CD4-positive, CD25-positive, alpha-beta regulatory T cell (primary cell): Measurements from ENCODE around the gene NOTUM. TPM values are rescaled to one million over a fixed set of nuclear protein-coding genes. Genes with fewer than 3 reads are reported as not detected.

Experiments
- ATAC-seq, 2 donors: fragments of 150-1000 bp; cut with Tn5 transposase; one replicate each; pipeline ENCODE4 v1.10.0; 2021; ENCODE audit warnings: low read depth in 2 of 2, moderate number of reproducible peaks in 2 of 2, moderate library complexity in 1 of 2
- DNase-seq, 3 donors: peaks; one replicate each; pipeline versions ENCODE4 v3.0.0 to v3.0.0-alpha.2; 2012 to 2022; ENCODE audit warnings: mixed read lengths in 1 of 3
- H3K27ac ChIP-seq: one replicate; pipeline ENCODE4 v1.7.0; 2013; ENCODE audit warnings: mild to moderate bottlenecking, low read length; ENCODE audit not compliant: insufficient read depth, poor library complexity, severe bottlenecking
- H3K27me3 ChIP-seq: one replicate; pipeline ENCODE4 v1.7.0; 2013; ENCODE audit warnings: low read length; ENCODE audit not compliant: control insufficient read depth, insufficient read depth
- H3K36me3 ChIP-seq: one replicate; pipeline ENCODE4 v1.7.0; 2013; ENCODE audit warnings: mild to moderate bottlenecking, low read length, moderate library complexity; ENCODE audit not compliant: control insufficient read depth, insufficient read depth
- H3K4me1 ChIP-seq: 2 replicates; pipeline ENCODE4 v1.7.0; 2013; ENCODE audit warnings: mild to moderate bottlenecking, low read length; ENCODE audit not compliant: insufficient read depth, control insufficient read depth, poor library complexity, severe bottlenecking
- H3K4me3 ChIP-seq: one replicate; pipeline ENCODE4 v1.7.0; 2013; ENCODE audit warnings: low read depth, mild to moderate bottlenecking, low read length, moderate library complexity
- H3K9me3 ChIP-seq, 2 experiments: 1 replicate in 1 of 2; 2 replicates in 1 of 2; pipeline ENCODE4 v1.7.0; 2013; ENCODE audit warnings: low read length in 2 of 2, mild to moderate bottlenecking in 1 of 2, moderate library complexity in 1 of 2; ENCODE audit not compliant: control insufficient read depth in 2 of 2
- H3K27ac Mint-ChIP-seq, 3 donors: one replicate each; pipeline ENCODE4 v1.8.0; 2020 to 2022; ENCODE audit warnings: mild to moderate bottlenecking in 3 of 3, mixed read lengths in 3 of 3, moderate library complexity in 2 of 3
- H3K27me3 Mint-ChIP-seq: one replicate; pipeline ENCODE4 v1.8.0; 2022; ENCODE audit warnings: mild to moderate bottlenecking, mixed read lengths
- H3K36me3 Mint-ChIP-seq: one replicate; pipeline ENCODE4 v1.8.0; 2020; ENCODE audit warnings: mixed read lengths
- H3K4me1 Mint-ChIP-seq, 4 donors: one replicate each; pipeline ENCODE4 v1.8.0; 2020 to 2022; ENCODE audit warnings: mixed read lengths in 4 of 4, mild to moderate bottlenecking in 1 of 4
- H3K4me3 Mint-ChIP-seq, 4 donors: one replicate each; pipeline ENCODE4 v1.8.0; 2020 to 2022; ENCODE audit warnings: mild to moderate bottlenecking in 4 of 4, mixed read lengths in 4 of 4, moderate library complexity in 3 of 4
- H3K9me3 Mint-ChIP-seq, 7 donors: one replicate each; pipeline ENCODE4 v1.8.0; 2020 to 2022; ENCODE audit warnings: mixed read lengths in 7 of 7, mild to moderate bottlenecking in 3 of 7, moderate library complexity in 2 of 7
- polyA plus RNA-seq, 4 donors: library from polyadenylated mRNA; unstranded; fragments of 300-500 nt; fragmentation: Illumina TruSeq; gene quantifications; one replicate each; pipeline ENCODE4 v1.2.3, GENCODE V29; 2021
- total RNA-seq: library from RNA; stranded (reverse); gene quantifications from one replicate; pipeline ENCODE4 v1.2.3, GENCODE V29; 2022

NOTUM gene
- total and polyA plus RNA-seq, 5 donors from 2014 or later: 0.09 to 0.17 TPM; not detected in 3

GRCh38 chr17:81967244-81967532, 6.2 kb upstream of the NOTUM start:
- no peaks in the 10 kb centered on the region for H3K9me3 Mint-ChIP-seq
- H3K27ac Mint-ChIP-seq: no peak overlapping the region
- H3K27ac ChIP-seq: peak overlapping the region; percentile 51
- DNase-seq (no peak), ATAC-seq (no peak)
- peaks cover 0 to 31% (median 5%) of the 10 kb centered on the region in 4 donors for H3K4me1 Mint-ChIP-seq
- no peaks in the 10 kb centered on the region for H3K36me3 Mint-ChIP-seq
- H3K9me3 ChIP-seq: no peaks in the 10 kb centered on the region
- peaks cover 28% of the 10 kb centered on the region for H3K4me1 ChIP-seq
- no peaks in the 10 kb centered on the region for H3K36me3 ChIP-seq
- peaks cover 19% of the 10 kb centered on the region for H3K27me3 Mint-ChIP-seq
- no peaks in the 10 kb centered on the region for H3K27me3 ChIP-seq
- no peak overlapping the region for H3K4me3 ChIP-seq
- no peak overlapping the region for H3K4me3 Mint-ChIP-seq

GRCh38 chr17:81966343-81967243, 5.6 kb upstream of the NOTUM start:
- Mint-ChIP-seq H3K36me3 (no peaks in the 10 kb centered on the region), H3K27ac (peak overlapping the region in 1 of 3 donors; percentile 14), H3K27me3 (peaks cover 21% of the 10 kb centered on the region), H3K9me3 (no peaks in the 10 kb centered on the region), H3K4me3 (peak overlapping the region in 2 of 4 donors; percentile 15 to 35), H3K4me1 (peaks cover 0 to 31% (median 5%) of the 10 kb centered on the region in 4 donors)
- Histone ChIP-seq H3K27me3 (no peaks in the 10 kb centered on the region), H3K4me3 (no peak overlapping the region), H3K36me3 (no peaks in the 10 kb centered on the region), H3K4me1 (peaks cover 32% of the 10 kb centered on the region), H3K9me3 (no peaks in the 10 kb centered on the region), H3K27ac (no peak overlapping the region)
- DNase-seq (no peak), ATAC-seq (no peak)

- peak overlapping the region in 2 of 3 donors; percentile 70 to 82 for H3K27ac Mint-ChIP-seq
These were observed 3.3 kb upstream of the NOTUM start for GRCh38 chr17:81964081-81964849.

GRCh38 chr17:81962499-81963441, 1.8 kb upstream of the NOTUM start:
- H3K9me3 Mint-ChIP-seq: no peaks in the 10 kb centered on the region
- H3K4me1 ChIP-seq: peaks cover 37% of the 10 kb centered on the region
- H3K4me3 Mint-ChIP-seq: peak overlapping the region in 3 of 4 donors; percentile 69 to 73 (median 69)
- H3K27me3 Mint-ChIP-seq: peaks cover 26% of the 10 kb centered on the region
- H3K27me3 ChIP-seq: peaks cover 5% of the 10 kb centered on the region
- no peak overlapping the region for H3K4me3 ChIP-seq
- DNase-seq (no peak), ATAC-seq (no peak)
- peak overlapping the region in 1 of 3 donors; percentile 66 for H3K27ac Mint-ChIP-seq
- H3K9me3 ChIP-seq: no peaks in the 10 kb centered on the region
- no peaks in the 10 kb centered on the region for H3K36me3 ChIP-seq
- H3K4me1 Mint-ChIP-seq: peaks cover 0 to 20% (median 0%) of the 10 kb centered on the region in 4 donors
- H3K27ac ChIP-seq: no peak overlapping the region
- H3K36me3 Mint-ChIP-seq: no peaks in the 10 kb centered on the region

More at GRCh38 chr17:81964081-81964849, 3.3 kb upstream of the NOTUM start:
- peaks cover 0 to 27% (median 5%) of the 10 kb centered on the region in 4 donors for H3K4me1 Mint-ChIP-seq
- peaks cover 46% of the 10 kb centered on the region for H3K4me1 ChIP-seq
- no peaks in the 10 kb centered on the region for H3K36me3 ChIP-seq
- no peaks in the 10 kb centered on the region for H3K27me3 ChIP-seq
- peaks cover 21% of the 10 kb centered on the region for H3K27me3 Mint-ChIP-seq
- H3K4me3 Mint-ChIP-seq: peak overlapping the region in 3 of 4 donors; percentile 36 to 75 (median 57)
- H3K27ac ChIP-seq: no peak overlapping the region
- no peak overlapping the region for H3K4me3 ChIP-seq
- ATAC-seq (no peak), DNase-seq (no peak)
- H3K9me3 ChIP-seq: no peaks in the 10 kb centered on the region
- no peaks in the 10 kb centered on the region for H3K9me3 Mint-ChIP-seq
- H3K36me3 Mint-ChIP-seq: no peaks in the 10 kb centered on the region

- Histone ChIP-seq H3K36me3 (no peaks in the 10 kb centered on the region), H3K27me3 (peaks cover 5% of the 10 kb centered on the region), H3K9me3 (no peaks in the 10 kb centered on the region), H3K4me1 (peaks cover 28% of the 10 kb centered on the region), H3K4me3 (no peak overlapping the region), H3K27ac (no peak overlapping the region)
- H3K27ac Mint-ChIP-seq: no peak overlapping the region
- peaks cover 0 to 20% (median 0%) of the 10 kb centered on the region in 4 donors for H3K4me1 Mint-ChIP-seq
- H3K9me3 Mint-ChIP-seq: no peaks in the 10 kb centered on the region
- peaks cover 26% of the 10 kb centered on the region for H3K27me3 Mint-ChIP-seq
- DNase-seq: no peak
- peak overlapping the region in 3 of 4 donors; percentile 69 to 73 (median 69) for H3K4me3 Mint-ChIP-seq
- no peak for ATAC-seq
- no peaks in the 10 kb centered on the region for H3K36me3 Mint-ChIP-seq
These were observed 823 bp upstream of the NOTUM start for GRCh38 chr17:81961521-81962498.

GRCh38 chr17:81960130-81960958, 643 bp downstream of the NOTUM start:
- Histone ChIP-seq H3K4me1 (peaks cover 22% of the 10 kb centered on the region), H3K4me3 (no peak overlapping the region), H3K27ac (no peak overlapping the region), H3K36me3 (no peaks in the 10 kb centered on the region), H3K27me3 (peaks cover 5% of the 10 kb centered on the region), H3K9me3 (no peaks in the 10 kb centered on the region)
- peaks cover 0 to 13% (median 0%) of the 10 kb centered on the region in 4 donors for H3K4me1 Mint-ChIP-seq
- no peaks in the 10 kb centered on the region for H3K36me3 Mint-ChIP-seq
- ATAC-seq (no peak), DNase-seq (no peak)
- peaks cover 26% of the 10 kb centered on the region for H3K27me3 Mint-ChIP-seq
- peak overlapping the region in 2 of 4 donors; percentile 29 to 63 for H3K4me3 Mint-ChIP-seq
- peaks cover 0 to 1% (median 0%) of the 10 kb centered on the region in 7 donors for H3K9me3 Mint-ChIP-seq
- H3K27ac Mint-ChIP-seq: no peak overlapping the region
